Pancreas (tissue), 10 donors: ENCODE results near the gene HCAR3. TPM values are rescaled to one million over a fixed set of nuclear protein-coding genes. Genes with fewer than 3 reads are reported as not detected.
A peak's percentile ranks its signal among the peaks of the same experiment; 100 is the strongest.
"Not testable (repeated sequence)": the region's sequence is repeated elsewhere in the genome, so short reads cannot be mapped to it uniquely, and the experiment has no call there.

Experiments used
- ATAC-seq, 4 donors: fragments of 200-7000 bp; cut with Tn5 transposase; one replicate each; pipeline versions ENCODE4 v1.8.0 to v1.9.1; 2020; ENCODE audit warnings: mild to moderate bottlenecking in 4 of 4, moderate library complexity in 4 of 4
- DNase-seq, 6 donors: peaks; one replicate each; pipeline ENCODE4 v3.0.0-alpha.2; 2020
- FAIRE-seq: peaks from 2 replicates; lab custom pipeline; 2012; peaks lifted over from hg19 to GRCh38; lab: Jason Lieb, UNC
- H3K27ac ChIP-seq, 4 donors: fragments of 200-600 bp; sonication (generic); 1 replicate in 3 of 4; 2 replicates in 1 of 4; pipeline versions ENCODE4 v1.5.0 to v1.8.0; 2020
- H3K27me3 ChIP-seq, 4 donors: fragments of 200-600 bp; one replicate each; pipeline ENCODE4 v1.8.0; 2021
- H3K36me3 ChIP-seq, 3 donors: fragments of 200-600 bp; sonication (generic) in 1 of 3; one replicate each; pipeline versions ENCODE4 v1.5.0 to v1.8.0; 2020 to 2021
- H3K4me1 ChIP-seq, 3 donors: fragments of 200-600 bp; one replicate each; pipeline ENCODE4 v1.8.0; 2021
- H3K4me3 ChIP-seq, 4 donors: fragments of 200-600 bp; sonication (generic) in 2 of 4; one replicate each; pipeline versions ENCODE4 v1.5.0 to v1.8.0; 2020 to 2021
- H3K9me3 ChIP-seq, 4 donors: fragments of 200-600 bp; one replicate each; pipeline ENCODE4 v1.8.0; 2021
- CTCF ChIP-seq, 4 donors: fragments of 200-600 bp; sonication (generic) in 3 of 4; IDR thresholded peaks; one replicate each; pipeline versions ENCODE4 v1.5.0 to v1.8.0; 2021; ENCODE audit warnings: antibody characterized with exemption in 4 of 4
- WGBS, 2 donors: extraction: QIAGEN DNeasy Blood & Tissue Kit; methylation state at CpG; one replicate each; pipeline ENCODE4 v1.1.7; 2013; 5-methylcytosine and 5-hydroxymethylcytosine counted together
- intact Hi-C, 3 donors: fragments of 100-400 bp; cut with DNase I; formaldehyde crosslinking; loops; one replicate each; pipeline versions ENCODE4 v1.11.1 to v1.14.2; 2022
- polyA plus RNA-seq, 2 donors: library from polyadenylated mRNA; stranded (reverse); fragments of 200-250 nt; gene quantifications; one replicate each; pipeline ENCODE4 v1.2.3, GENCODE V29; 2013
- total RNA-seq, 6 donors: library from RNA; stranded (reverse); fragmentation: NEBNext Ultra II Directional in 4 of 6; extraction: Animal tissue kit (Norgen Biotek cat#: 25700) in 4 of 6; gene quantifications; one replicate each; pipeline versions ENCODE4 v1.2.1 to v1.2.4, GENCODE V29; 2021 to 2023
- donor health status: healthy with polysubstance abuse.
- donor health status: DM: no; HTN: no; CAD: no; lungs with moderate emphysema.
- donor health status: DM: no; HTN: no; CAD: no.
- donor health status: control.
- donor health status: control.
- donor health status: Bipolar disorder and iron deficiency.
- donor health status: DM: yes; HTN: yes; CAD: no.
- donor health status: DM: no; HTN: no; CAD: no.
- donor health status: DM: no; HTN: no; CAD: no.
- donor health status: DM: yes; HTN: yes; CAD: no.

Gene HCAR3
- total and polyA plus RNA-seq, 8 donors, result 0.12 to 0.49 (median 0.22) TPM; not detected in 5

GRCh38 chr12:122684297-122684813 lies 32.3 kb downstream of the HCAR3 start:
- Histone ChIP-seq H3K4me1 (no peaks in the 10 kb centered on the region), H3K36me3 (no peaks in the 10 kb centered on the region), H3K27ac (no peak overlapping the region), H3K27me3 (no peaks in the 10 kb centered on the region), H3K4me3 (no peak overlapping the region), H3K9me3 (no peaks in the 10 kb centered on the region)
- no peak for ATAC-seq
- FAIRE-seq, result no peak
- WGBS, 2 donors, result 61 to 74% methylated on average over 5 of the region's 5 CpGs
- intact Hi-C loops, result no loop called here
- no peak for DNase-seq
- no peak for TF ChIP-seq CTCF (IDR thresholded peaks at IDR 0.05)

GRCh38 chr12:122681814-122682213 lies 34.8 kb downstream of the HCAR3 start:
- no peak overlapping the region for H3K27ac ChIP-seq

GRCh38 chr12:122680989-122681388 lies 35.6 kb downstream of the HCAR3 start:
- WGBS, 2 donors, result 84 to 93% methylated on average over 6 of the region's 6 CpGs
- H3K27me3 ChIP-seq, ATAC-seq, H3K36me3 ChIP-seq, intact Hi-C loops, FAIRE-seq, DNase-seq, H3K9me3 ChIP-seq, H3K27ac ChIP-seq, H3K4me1 ChIP-seq, H3K4me3 ChIP-seq: not testable (repeated sequence)

More at GRCh38 chr12:122681814-122682213, 34.8 kb downstream of the HCAR3 start:
- peak in 2 of 4 donors; percentile 58 to 68 for ATAC-seq
- no peak for DNase-seq
- intact Hi-C loops, result no loop called here
- H3K4me3 ChIP-seq, result no peak overlapping the region
- no peak for TF ChIP-seq CTCF (IDR thresholded peaks at IDR 0.05)
- H3K4me1 ChIP-seq, result no peaks in the 10 kb centered on the region
- FAIRE-seq, result no peak
- 73 to 79% methylated on average over 4 of the region's 4 CpGs for WGBS, 2 donors
- no peaks in the 10 kb centered on the region for H3K27me3 ChIP-seq
- no peaks in the 10 kb centered on the region for H3K9me3 ChIP-seq
- H3K36me3 ChIP-seq, result no peaks in the 10 kb centered on the region

GRCh38 chr12:122676781-122677180 lies 39.8 kb downstream of the HCAR3 start:
- intact Hi-C loops, result not testable (repeated sequence)
- peak in 1 of 6 donors; percentile 38 for DNase-seq

GRCh38 chr12:122676015-122676414 lies 40.6 kb downstream of the HCAR3 start:
- FAIRE-seq, H3K4me1 ChIP-seq, DNase-seq, intact Hi-C loops, H3K36me3 ChIP-seq, H3K27ac ChIP-seq, ATAC-seq, H3K9me3 ChIP-seq, H3K27me3 ChIP-seq, H3K4me3 ChIP-seq: not testable (repeated sequence)
- WGBS, 2 donors, result 78 to 94% methylated on average over 8 of the region's 8 CpGs

More at GRCh38 chr12:122676781-122677180, 39.8 kb downstream of the HCAR3 start:
- not testable (repeated sequence) for H3K4me1 ChIP-seq, H3K36me3 ChIP-seq, H3K4me3 ChIP-seq, FAIRE-seq, H3K27ac ChIP-seq, ATAC-seq, H3K27me3 ChIP-seq, H3K9me3 ChIP-seq
- 91 to 95% methylated on average over 25 to 32 of the region's 32 CpGs for WGBS, 2 donors

DNA sequence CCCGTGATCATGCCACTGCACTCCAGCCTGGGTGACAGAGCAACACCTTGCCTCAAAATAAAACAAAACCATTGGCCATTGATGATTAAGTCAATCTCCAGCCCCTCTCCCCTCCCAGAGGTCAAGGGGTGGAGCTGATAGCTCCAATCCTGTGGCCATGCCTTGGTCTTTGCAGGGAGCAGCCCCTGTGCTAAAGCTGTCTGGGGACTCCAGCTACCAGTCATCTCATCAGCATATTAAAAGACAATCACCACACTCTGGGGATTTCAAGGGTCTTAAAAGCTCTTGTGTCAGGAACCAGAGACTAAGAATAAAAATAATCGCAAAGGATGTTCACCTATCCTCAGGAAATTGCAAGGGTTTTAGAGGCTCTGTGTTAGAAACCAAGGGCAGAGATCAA lies 44.1 kb downstream of the HCAR3 start:
- no peak for TF ChIP-seq CTCF (IDR thresholded peaks at IDR 0.05)
- no peak for FAIRE-seq
- Histone ChIP-seq H3K27ac (no peak overlapping the region), H3K9me3 (no peaks in the 10 kb centered on the region), H3K4me1 (no peaks in the 10 kb centered on the region), H3K36me3 (no peaks in the 10 kb centered on the region), H3K27me3 (no peaks in the 10 kb centered on the region), H3K4me3 (no peak overlapping the region)
- DNase-seq, result no peak
- intact Hi-C loops, result no loop called here
- ATAC-seq, result no peak
- WGBS, 2 donors, result 84 to 88% methylated on average over 2 of the region's 2 CpGs
